ENCODE data around the gene GALR2. TPM values are rescaled to one million over a fixed set of nuclear protein-coding genes. Genes with fewer than 3 reads are reported as not detected.
"Not testable (repeated sequence)": the region's sequence is repeated elsewhere in the genome, so short reads cannot be mapped to it uniquely, and the experiment has no call there.

Gene GALR2
- total RNA-seq, 1 experiment from 2014 or later = 0.41 TPM

DNA sequence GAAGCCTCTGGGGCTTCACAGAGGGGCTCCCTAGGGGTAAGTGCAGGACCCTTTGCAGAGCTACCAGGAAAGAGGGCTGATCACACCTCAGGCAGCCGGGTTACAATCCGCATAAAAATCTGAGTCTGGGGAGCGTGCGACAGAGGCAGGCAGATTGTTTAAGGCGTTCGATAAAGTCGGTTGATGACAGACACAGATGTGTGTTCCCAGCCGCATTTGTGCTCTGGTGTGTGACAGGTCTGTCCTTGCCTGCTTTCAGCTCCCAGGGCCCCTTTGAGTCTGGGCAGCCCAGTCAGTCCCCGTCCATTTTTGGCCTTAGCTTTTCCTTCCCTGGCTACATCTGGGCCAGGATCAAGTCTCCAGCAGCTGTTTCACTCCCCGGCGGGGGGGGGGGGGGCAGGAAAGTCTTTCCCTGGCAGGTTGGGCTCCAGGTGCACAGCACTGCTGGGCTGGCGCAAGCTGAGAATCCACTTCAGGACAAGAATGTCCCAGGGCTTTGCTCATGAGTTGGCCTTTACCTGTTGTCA lies 3.1 kb downstream of the GALR2 start:
- no TSS peak for BruUV-seq (replicated peaks)
- Histone ChIP-seq H3K4me3 (ENCODE audit: low read depth in 2 of 2, low read length in 2 of 2) (no peak overlapping the region), H3K36me3 (ENCODE audit: control insufficient read depth, insufficient read depth, low read length) (no peaks in the 10 kb centered on the region), H3K27me3 (ENCODE audit: control insufficient read depth, insufficient read depth, low read length) (no peaks in the 10 kb centered on the region), H3K9me3 (ENCODE audit: control insufficient read depth, insufficient read depth, low read depth, low read length) (no peaks in the 10 kb centered on the region), H3K27ac (ENCODE audit: low read length) (no peak overlapping the region), H3K4me1 (ENCODE audit: control insufficient read depth, insufficient read depth, low read length) (peaks cover 10% of the 10 kb centered on the region)
- intact Hi-C loops (cut with micrococcal nuclease; ENCODE audit: unreplicated experiment) = no loop called here
- TF ChIP-seq TCF7L2 (IDR thresholded peaks at IDR 0.05; ENCODE audit: low read depth, low read length) (no peak), POLR2AphosphoS5 (IDR thresholded peaks at IDR 0.05; ENCODE audit: low read depth, low read length) (no peak), SIN3A (IDR thresholded peaks at IDR 0.05; ENCODE audit: borderline replicate concordance, insufficient read depth, low read depth, low read length) (no peak)
- TF ChIP-seq, protein P1, sequence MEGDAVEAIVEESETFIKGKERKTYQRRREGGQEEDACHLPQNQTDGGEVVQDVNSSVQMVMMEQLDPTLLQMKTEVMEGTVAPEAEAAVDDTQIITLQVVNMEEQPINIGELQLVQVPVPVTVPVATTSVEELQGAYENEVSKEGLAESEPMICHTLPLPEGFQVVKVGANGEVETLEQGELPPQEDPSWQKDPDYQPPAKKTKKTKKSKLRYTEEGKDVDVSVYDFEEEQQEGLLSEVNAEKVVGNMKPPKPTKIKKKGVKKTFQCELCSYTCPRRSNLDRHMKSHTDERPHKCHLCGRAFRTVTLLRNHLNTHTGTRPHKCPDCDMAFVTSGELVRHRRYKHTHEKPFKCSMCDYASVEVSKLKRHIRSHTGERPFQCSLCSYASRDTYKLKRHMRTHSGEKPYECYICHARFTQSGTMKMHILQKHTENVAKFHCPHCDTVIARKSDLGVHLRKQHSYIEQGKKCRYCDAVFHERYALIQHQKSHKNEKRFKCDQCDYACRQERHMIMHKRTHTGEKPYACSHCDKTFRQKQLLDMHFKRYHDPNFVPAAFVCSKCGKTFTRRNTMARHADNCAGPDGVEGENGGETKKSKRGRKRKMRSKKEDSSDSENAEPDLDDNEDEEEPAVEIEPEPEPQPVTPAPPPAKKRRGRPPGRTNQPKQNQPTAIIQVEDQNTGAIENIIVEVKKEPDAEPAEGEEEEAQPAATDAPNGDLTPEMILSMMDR (IDR thresholded peaks at IDR 0.05) = no peak
- in situ Hi-C loops (cut with HindIII; ENCODE audit: low pct_unique_long_range_greater_than_20kb, low sequenced_read_pairs) = no loop called here
- ChIA-PET CTCF (interaction anchor here (0.5 kb wide), 1 partner anchor 229 kb away, joined by 4 read pairs; no protein-coding TSS in a partner anchor), POLR2A (interaction anchor here (0.7 kb wide), 1 partner anchor 9 kb away, joined by 4 read pairs; no protein-coding TSS in a partner anchor)
- ATAC-seq (no peak), DNase-seq (ENCODE audit: low read depth, low spot score) (no peak)

- BruUV-seq (replicated peaks); H3K9me3 ChIP-seq (ENCODE audit: control insufficient read depth, insufficient read depth, low read depth, low read length); intact Hi-C loops (cut with micrococcal nuclease; ENCODE audit: unreplicated experiment); H3K27me3 ChIP-seq (ENCODE audit: control insufficient read depth, insufficient read depth, low read length); in situ Hi-C loops (cut with HindIII; ENCODE audit: low pct_unique_long_range_greater_than_20kb, low sequenced_read_pairs); H3K27ac ChIP-seq (ENCODE audit: low read length); H3K4me3 ChIP-seq (ENCODE audit: low read depth in 2 of 2, low read length in 2 of 2); H3K36me3 ChIP-seq (ENCODE audit: control insufficient read depth, insufficient read depth, low read length); ATAC-seq; DNase-seq (ENCODE audit: low read depth, low spot score); POLR2A ChIA-PET: not testable (repeated sequence)
- CTCF ChIA-PET = interaction anchor here (0.6 kb wide), 1 partner anchor 104 kb away, joined by 4 read pairs; no protein-coding TSS in a partner anchor
- H3K4me1 ChIP-seq (ENCODE audit: control insufficient read depth, insufficient read depth, low read length) = peaks cover 10% of the 10 kb centered on the region
Measured at GRCh38 chr17:76078370-76078769, 3.8 kb downstream of the GALR2 start.

- intact Hi-C loops (cut with micrococcal nuclease; ENCODE audit: unreplicated experiment) = no loop called here
Measured at GRCh38 chr17:76078860-76079534, 4.4 kb downstream of the GALR2 start, which contains the start of gene ZACN. Gene ZACN, plus strand, starts transcription at chr17:76079182. Its CDS starts 83 bp downstream, at chr17:76079265.

More at GRCh38 chr17:76078860-76079534, 4.4 kb downstream of the GALR2 start, which contains the start of gene ZACN:
- Histone ChIP-seq H3K4me1 (ENCODE audit: control insufficient read depth, insufficient read depth, low read length) (peaks cover 10% of the 10 kb centered on the region), H3K27me3 (ENCODE audit: control insufficient read depth, insufficient read depth, low read length) (no peaks in the 10 kb centered on the region), H3K27ac (ENCODE audit: low read length) (no peak within 1 kb of the TSS), H3K4me3 (ENCODE audit: low read depth in 2 of 2, low read length in 2 of 2) (no peak within 1 kb of the TSS), H3K36me3 (ENCODE audit: control insufficient read depth, insufficient read depth, low read length) (no peaks in the 10 kb centered on the region), H3K9me3 (ENCODE audit: control insufficient read depth, insufficient read depth, low read depth, low read length) (no peaks in the 10 kb centered on the region)
- DNase-seq (ENCODE audit: low read depth, low spot score) (no peak), ATAC-seq (no peak)
- POLR2A ChIA-PET = no interaction called here
- BruUV-seq (replicated peaks) = no TSS peak
- TF ChIP-seq REST (IDR thresholded peaks at IDR 0.05; ENCODE audit: insufficient read depth in 1 of 2, low read depth in 2 of 2, low read length in 1 of 2) (no peak), SIN3A (IDR thresholded peaks at IDR 0.05; ENCODE audit: borderline replicate concordance, insufficient read depth, low read depth, low read length) (no peak), TCF7L2 (IDR thresholded peaks at IDR 0.05; ENCODE audit: low read depth, low read length) (no peak), POLR2AphosphoS5 (IDR thresholded peaks at IDR 0.05; ENCODE audit: low read depth, low read length) (0 out of 2 replicates have a peak, but pooled peaks have one; percentile 14)
- TF ChIP-seq, protein P1 (IDR thresholded peaks at IDR 0.05) = no peak
- in situ Hi-C loops (cut with HindIII; ENCODE audit: low pct_unique_long_range_greater_than_20kb, low sequenced_read_pairs) = no loop called here
- CTCF ChIA-PET = no interaction called here

Data from Panc1 (cell line).